Chondrocyte (in vitro differentiated cells): ENCODE results near the gene OSGIN1. TPM values are rescaled to one million over a fixed set of nuclear protein-coding genes. Genes with fewer than 3 reads are reported as not detected.

Experiments
- DNase-seq: peaks from one replicate; pipeline ENCODE4 v3.0.0; 2021; ENCODE audit warnings: mixed read lengths, low spot score
- H3K27ac Mint-ChIP-seq: one replicate; pipeline ENCODE4 v1.8.0; 2021; ENCODE audit warnings: mild to moderate bottlenecking, moderate library complexity, mixed read lengths; ENCODE audit not compliant: unreplicated experiment
- H3K27me3 Mint-ChIP-seq: 2 replicates; pipeline ENCODE4 v1.8.0; 2021; ENCODE audit warnings: low read depth, mixed read lengths
- H3K36me3 Mint-ChIP-seq: 2 replicates; pipeline ENCODE4 v1.8.0; 2021; ENCODE audit warnings: low read depth, mixed read lengths
- H3K4me1 Mint-ChIP-seq: 2 replicates; pipeline ENCODE4 v1.8.0; 2021; ENCODE audit warnings: low read depth, mild to moderate bottlenecking, mixed read lengths
- H3K4me3 Mint-ChIP-seq: one replicate; pipeline ENCODE4 v1.8.0; 2021; ENCODE audit warnings: mild to moderate bottlenecking, moderate library complexity, mixed read lengths; ENCODE audit not compliant: unreplicated experiment
- H3K9me3 Mint-ChIP-seq: 2 replicates; pipeline ENCODE4 v1.8.0; 2021; ENCODE audit warnings: low read depth, mixed read lengths
- total RNA-seq: library from RNA; stranded (reverse); gene quantifications from 3 replicates; pipeline ENCODE4 v1.2.1, GENCODE V29; 2021
- TF ChIP-seq, protein P1 (sequence below): fragments of 200-600 bp; sonication (generic); IDR thresholded peaks from 2 replicates; pipeline ENCODE4 v1.5.0; 2021; ENCODE audit warnings: antibody characterized with exemption, mild to moderate bottlenecking, moderate library complexity

OSGIN1 gene
- total RNA-seq, 1 donor from 2014 or later = 2.5 TPM

DNA sequence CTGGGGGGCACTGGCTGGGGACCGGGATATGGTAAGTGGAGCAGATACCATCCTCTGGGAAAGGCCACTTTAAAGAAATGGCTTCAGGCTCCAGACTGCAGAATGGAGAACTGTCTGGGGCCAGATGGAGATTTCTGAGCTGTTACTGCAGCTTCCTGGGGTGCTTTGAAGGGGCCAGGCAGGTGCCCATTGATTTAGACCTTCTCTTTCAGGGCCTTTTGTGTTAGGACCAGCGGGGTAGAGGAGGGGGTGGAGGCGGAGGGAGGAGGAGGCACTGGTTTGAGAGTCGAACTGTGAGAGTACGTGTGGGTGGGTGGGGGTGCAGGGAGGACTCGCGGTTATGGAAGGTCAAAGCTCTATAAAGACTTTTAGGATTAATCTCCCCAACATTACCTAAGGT lies 26.4 kb downstream of the OSGIN1 start:
- Mint-ChIP-seq H3K27me3 (peaks cover 7% of the 10 kb centered on the region), H3K36me3 (peaks cover 5% of the 10 kb centered on the region), H3K4me1 (peaks cover 6% of the 10 kb centered on the region), H3K27ac (no peak overlapping the region), H3K9me3 (peaks cover 23% of the 10 kb centered on the region), H3K4me3 (no peak overlapping the region)
- TF ChIP-seq, protein P1, sequence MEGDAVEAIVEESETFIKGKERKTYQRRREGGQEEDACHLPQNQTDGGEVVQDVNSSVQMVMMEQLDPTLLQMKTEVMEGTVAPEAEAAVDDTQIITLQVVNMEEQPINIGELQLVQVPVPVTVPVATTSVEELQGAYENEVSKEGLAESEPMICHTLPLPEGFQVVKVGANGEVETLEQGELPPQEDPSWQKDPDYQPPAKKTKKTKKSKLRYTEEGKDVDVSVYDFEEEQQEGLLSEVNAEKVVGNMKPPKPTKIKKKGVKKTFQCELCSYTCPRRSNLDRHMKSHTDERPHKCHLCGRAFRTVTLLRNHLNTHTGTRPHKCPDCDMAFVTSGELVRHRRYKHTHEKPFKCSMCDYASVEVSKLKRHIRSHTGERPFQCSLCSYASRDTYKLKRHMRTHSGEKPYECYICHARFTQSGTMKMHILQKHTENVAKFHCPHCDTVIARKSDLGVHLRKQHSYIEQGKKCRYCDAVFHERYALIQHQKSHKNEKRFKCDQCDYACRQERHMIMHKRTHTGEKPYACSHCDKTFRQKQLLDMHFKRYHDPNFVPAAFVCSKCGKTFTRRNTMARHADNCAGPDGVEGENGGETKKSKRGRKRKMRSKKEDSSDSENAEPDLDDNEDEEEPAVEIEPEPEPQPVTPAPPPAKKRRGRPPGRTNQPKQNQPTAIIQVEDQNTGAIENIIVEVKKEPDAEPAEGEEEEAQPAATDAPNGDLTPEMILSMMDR = no peak
- no peak for DNase-seq

DNA sequence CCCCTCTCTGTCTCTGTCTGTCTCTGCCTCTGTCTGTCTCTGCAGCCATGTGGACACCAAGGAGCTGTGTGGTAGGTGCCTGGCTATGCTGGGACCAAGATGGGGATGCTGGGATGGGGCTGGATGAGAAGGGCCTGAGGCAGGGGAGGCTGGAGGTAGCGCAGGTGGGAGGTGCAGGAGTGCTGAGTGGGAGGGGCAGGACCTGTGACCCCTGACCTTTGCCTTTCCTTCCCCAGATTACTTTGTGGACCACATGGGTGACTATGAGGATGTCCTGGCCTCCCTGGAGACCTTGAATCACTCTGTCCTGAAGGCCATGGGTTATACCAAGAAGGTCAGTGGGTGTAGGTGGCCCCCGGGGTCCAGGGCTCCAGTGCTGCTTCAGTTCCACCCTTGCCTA lies 27.8 kb downstream of the OSGIN1 start:
- Mint-ChIP-seq H3K4me1 (peaks cover 6% of the 10 kb centered on the region), H3K27ac (no peak overlapping the region), H3K36me3 (peaks cover 5% of the 10 kb centered on the region)

DNA sequence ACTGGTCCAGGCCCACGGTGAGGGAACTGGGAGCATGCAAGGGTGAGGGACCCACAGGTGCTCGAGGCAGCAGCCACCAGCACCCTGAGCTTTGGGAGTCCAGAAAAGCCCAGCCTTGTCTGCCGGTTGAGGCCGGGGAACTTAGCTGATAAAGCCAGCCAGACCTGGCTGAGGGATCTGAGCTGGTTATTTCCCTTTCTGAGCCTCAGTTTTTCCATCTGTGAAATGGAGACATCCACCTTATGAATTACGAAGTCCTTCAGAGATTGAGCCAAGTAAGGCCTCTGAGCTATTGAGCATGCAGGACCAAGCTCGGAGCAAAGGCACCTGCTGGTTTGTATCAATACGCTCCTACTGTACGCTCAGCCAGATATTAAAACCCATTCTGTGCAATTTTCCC lies 28.8 kb downstream of the OSGIN1 start:
- H3K27ac Mint-ChIP-seq = no peak overlapping the region
- peaks cover 6% of the 10 kb centered on the region for H3K4me1 Mint-ChIP-seq
- DNase-seq = no peak
- TF ChIP-seq, protein P1 = no peak
- peaks cover 4% of the 10 kb centered on the region for H3K27me3 Mint-ChIP-seq
- no peak overlapping the region for H3K4me3 Mint-ChIP-seq
- peaks cover 5% of the 10 kb centered on the region for H3K36me3 Mint-ChIP-seq
- H3K9me3 Mint-ChIP-seq = peaks cover 23% of the 10 kb centered on the region

More for the DNA sequence above, 27.8 kb downstream of the OSGIN1 start:
- Mint-ChIP-seq H3K27me3 (peaks cover 6% of the 10 kb centered on the region), H3K9me3 (peaks cover 23% of the 10 kb centered on the region), H3K4me3 (no peak overlapping the region)
- TF ChIP-seq, protein P1 = no peak
- no peak for DNase-seq

DNA sequence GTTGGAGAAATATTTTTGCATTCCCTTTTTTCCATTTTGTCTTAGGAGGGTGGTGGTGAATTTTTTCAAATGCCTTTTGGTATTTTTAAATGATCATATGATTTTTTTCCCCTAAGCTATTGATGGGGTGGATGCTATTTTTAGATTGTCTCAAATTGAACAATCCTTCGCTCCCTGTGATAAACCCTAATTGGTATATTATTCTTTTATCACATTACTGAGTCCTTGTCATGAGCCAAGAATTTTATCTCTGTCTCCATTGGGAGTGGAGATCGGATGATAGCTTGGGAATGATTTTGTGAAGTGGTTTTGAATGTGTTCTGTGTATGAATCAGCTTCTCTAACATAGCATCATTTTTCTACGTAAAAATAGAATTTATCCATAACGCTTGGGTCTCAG lies 30.5 kb downstream of the OSGIN1 start:
- peaks cover 7% of the 10 kb centered on the region for H3K27me3 Mint-ChIP-seq
- peaks cover 13% of the 10 kb centered on the region for H3K9me3 Mint-ChIP-seq
- no peak overlapping the region for H3K27ac Mint-ChIP-seq
- peaks cover 6% of the 10 kb centered on the region for H3K4me1 Mint-ChIP-seq
- H3K4me3 Mint-ChIP-seq = no peak overlapping the region
- TF ChIP-seq, protein P1 = no peak
- DNase-seq = no peak
- H3K36me3 Mint-ChIP-seq = peaks cover 5% of the 10 kb centered on the region

DNA sequence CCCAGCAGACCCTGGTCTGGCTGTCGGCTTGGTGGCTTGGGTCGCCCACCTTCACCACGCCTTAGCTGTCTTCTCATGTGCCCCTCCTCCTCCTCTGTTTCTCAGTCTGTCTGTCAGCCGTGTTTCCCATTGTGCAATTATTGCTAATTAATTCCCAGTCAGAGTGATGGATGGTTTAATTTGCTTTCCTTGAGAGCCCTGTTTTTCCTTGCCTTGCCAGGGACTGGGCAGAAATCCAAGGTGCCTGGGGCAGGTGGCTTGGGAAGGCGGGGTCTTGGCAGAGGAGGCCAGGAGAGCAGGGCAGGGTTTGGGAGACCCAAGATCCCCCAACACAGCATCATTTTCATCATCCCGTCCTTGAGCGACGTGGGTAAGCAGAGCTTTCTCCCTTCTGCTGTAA lies 36.3 kb downstream of the OSGIN1 start:
- Mint-ChIP-seq H3K27ac (no peak overlapping the region), H3K36me3 (no peaks in the 10 kb centered on the region), H3K27me3 (peaks cover 25% of the 10 kb centered on the region), H3K4me3 (no peak overlapping the region), H3K9me3 (no peaks in the 10 kb centered on the region), H3K4me1 (peaks cover 10% of the 10 kb centered on the region)
- no peak for DNase-seq
- TF ChIP-seq, protein P1 = no peak
